ENCODE measurements around the gene NPLOC4.

DNA sequence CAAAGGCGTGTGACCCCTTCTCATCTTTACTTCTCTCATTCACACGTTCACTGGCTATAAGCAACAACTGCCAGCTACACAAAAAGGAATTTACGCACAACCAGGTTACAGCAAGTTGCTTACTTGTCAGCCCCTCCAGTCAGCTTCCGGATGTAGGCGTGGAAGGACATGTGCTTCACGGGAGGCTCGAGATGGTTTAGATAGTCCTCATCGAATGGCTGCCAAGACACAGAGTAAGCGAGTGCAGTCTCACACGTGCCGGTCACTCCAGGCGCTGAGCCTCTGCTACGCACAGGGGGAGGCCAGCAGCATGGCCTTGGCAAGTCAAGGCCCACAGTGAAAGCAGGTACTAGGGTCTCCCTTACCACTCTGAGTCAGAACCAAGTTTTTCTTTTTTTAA, 28.3 kb downstream of the NPLOC4 start:
- TF ChIP-seq CTCF (IDR thresholded peaks at IDR 0.05) (no peak), POLR2A (IDR thresholded peaks at IDR 0.05) (no peak)

Data from stomach (tissue), 4 donors.